Activated B cell treated with CpG ODN at 0.5 μM for 24 hours (primary cell): ENCODE results near the gene LDLRAD2. TPM values are rescaled to one million over a fixed set of nuclear protein-coding genes. Genes with fewer than 3 reads are reported as not detected.

Source experiments
- ATAC-seq: fragments of 200-7000 bp; cut with Tn5 transposase; one replicate; pipeline ENCODE4 v1.10.0; 2021; ENCODE audit warnings: low read depth, mild to moderate bottlenecking, moderate library complexity
- CTCF ChIA-PET: fragments of 350-600 bp; sonication (Branson Sonifier 250); formaldehyde crosslinking; loops from one replicate; lab custom pipeline; 2021; ENCODE audit warnings: antibody characterized with exemption; lab: Charles Lee
- POLR2A ChIA-PET: fragments of 350-600 bp; sonication (Branson Sonifier 250); formaldehyde crosslinking; loops from one replicate; lab custom pipeline; 2021; ENCODE audit warnings: antibody characterized with exemption; lab: Charles Lee
- DNase-seq: peaks from one replicate; pipeline ENCODE4 v3.0.0; 2022
- H3K27ac Mint-ChIP-seq: one replicate; pipeline ENCODE4 v1.8.0; 2020; ENCODE audit warnings: mixed read lengths
- H3K27me3 Mint-ChIP-seq: one replicate; pipeline ENCODE4 v1.8.0; 2021; ENCODE audit warnings: mixed read lengths
- H3K36me3 Mint-ChIP-seq: one replicate; pipeline ENCODE4 v1.8.0; 2021; ENCODE audit warnings: low read depth, mixed read lengths
- H3K4me1 Mint-ChIP-seq: one replicate; pipeline ENCODE4 v1.8.0; 2021; ENCODE audit warnings: mixed read lengths
- H3K4me3 Mint-ChIP-seq: one replicate; pipeline ENCODE4 v1.8.0; 2020; ENCODE audit warnings: mild to moderate bottlenecking, mixed read lengths
- H3K9me3 Mint-ChIP-seq: one replicate; pipeline ENCODE4 v1.8.0; 2020; ENCODE audit warnings: mixed read lengths
- intact Hi-C: fragments of 100-400 bp; cut with micrococcal nuclease; formaldehyde crosslinking; loops from one replicate; pipeline ENCODE4 v1.15.1; 2024
- total RNA-seq: library from RNA; stranded (reverse); gene quantifications from 2 replicates; pipeline ENCODE4 v1.2.3, GENCODE V29; 2022
- TF ChIP-seq, protein P1 (sequence below): fragments of 200-600 bp; IDR thresholded peaks from one replicate; pipeline ENCODE4 v1.8.0; 2022; ENCODE audit warnings: antibody characterized with exemption, mild to moderate bottlenecking

Gene LDLRAD2
- total RNA-seq, 1 donor from 2014 or later: 0.67 TPM

DNA sequence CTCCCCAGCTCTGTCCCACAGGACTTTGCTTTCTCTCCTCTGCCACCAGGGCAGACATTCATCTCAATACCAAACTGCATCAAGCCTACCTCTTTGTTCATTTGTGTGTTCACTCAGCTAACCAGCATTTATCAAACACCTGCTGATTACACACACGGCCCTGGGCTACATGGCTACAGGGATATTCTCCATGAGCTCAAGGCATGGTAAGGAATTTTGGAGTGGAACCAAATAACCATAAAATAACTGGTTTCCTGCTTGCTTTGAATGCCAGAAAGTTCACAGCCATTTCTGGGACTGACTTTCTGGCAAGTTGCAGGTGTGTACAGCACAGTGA lies 54.6 kb downstream of the LDLRAD2 start:
- H3K27me3 Mint-ChIP-seq: no peaks in the 10 kb centered on the region
- CTCF ChIA-PET: no interaction called here

DNA sequence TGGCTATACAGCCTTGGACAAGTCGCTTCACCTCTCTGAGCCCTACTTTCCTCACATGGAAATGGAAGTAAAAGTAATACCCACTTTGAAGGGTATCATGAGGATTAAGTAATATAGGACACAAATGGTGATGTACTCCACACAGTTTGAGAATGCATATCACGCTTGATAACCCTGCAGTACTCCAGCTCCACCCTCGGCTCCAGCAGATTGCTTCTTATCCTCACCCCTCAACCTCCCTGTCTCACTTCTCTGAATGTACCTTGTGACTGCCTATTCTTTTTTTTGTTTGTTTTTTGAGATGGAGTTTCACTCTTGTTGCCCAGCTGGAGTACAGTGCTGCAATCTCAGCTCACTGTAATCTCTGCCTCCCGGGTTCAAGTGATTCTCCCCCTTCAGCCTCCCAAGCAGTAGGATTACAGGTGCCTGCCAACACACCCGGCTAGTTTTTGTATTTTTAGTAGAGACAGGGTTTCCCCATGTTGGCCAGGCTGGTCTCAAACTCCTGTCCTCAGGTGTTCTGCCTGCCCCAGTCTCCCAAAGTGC lies 55.5 kb downstream of the LDLRAD2 start:
- intact Hi-C loops: loop anchor here (2.0 to 10.0 kb wide), 2 partner anchors 53 to 77 kb away; no protein-coding TSS in a partner anchor
- no peaks in the 10 kb centered on the region for H3K27me3 Mint-ChIP-seq
- H3K9me3 Mint-ChIP-seq: no peaks in the 10 kb centered on the region
- DNase-seq (no peak), ATAC-seq (no peak)
- H3K27ac Mint-ChIP-seq: no peak overlapping the region
- H3K4me1 Mint-ChIP-seq: peaks cover 21% of the 10 kb centered on the region
- TF ChIP-seq, protein P1, sequence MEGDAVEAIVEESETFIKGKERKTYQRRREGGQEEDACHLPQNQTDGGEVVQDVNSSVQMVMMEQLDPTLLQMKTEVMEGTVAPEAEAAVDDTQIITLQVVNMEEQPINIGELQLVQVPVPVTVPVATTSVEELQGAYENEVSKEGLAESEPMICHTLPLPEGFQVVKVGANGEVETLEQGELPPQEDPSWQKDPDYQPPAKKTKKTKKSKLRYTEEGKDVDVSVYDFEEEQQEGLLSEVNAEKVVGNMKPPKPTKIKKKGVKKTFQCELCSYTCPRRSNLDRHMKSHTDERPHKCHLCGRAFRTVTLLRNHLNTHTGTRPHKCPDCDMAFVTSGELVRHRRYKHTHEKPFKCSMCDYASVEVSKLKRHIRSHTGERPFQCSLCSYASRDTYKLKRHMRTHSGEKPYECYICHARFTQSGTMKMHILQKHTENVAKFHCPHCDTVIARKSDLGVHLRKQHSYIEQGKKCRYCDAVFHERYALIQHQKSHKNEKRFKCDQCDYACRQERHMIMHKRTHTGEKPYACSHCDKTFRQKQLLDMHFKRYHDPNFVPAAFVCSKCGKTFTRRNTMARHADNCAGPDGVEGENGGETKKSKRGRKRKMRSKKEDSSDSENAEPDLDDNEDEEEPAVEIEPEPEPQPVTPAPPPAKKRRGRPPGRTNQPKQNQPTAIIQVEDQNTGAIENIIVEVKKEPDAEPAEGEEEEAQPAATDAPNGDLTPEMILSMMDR: no peak
- ChIA-PET CTCF (no interaction called here), POLR2A (no interaction called here)
- no peaks in the 10 kb centered on the region for H3K36me3 Mint-ChIP-seq
- H3K4me3 Mint-ChIP-seq: no peak overlapping the region

More for the DNA sequence above, 54.6 kb downstream of the LDLRAD2 start:
- H3K36me3 Mint-ChIP-seq: no peaks in the 10 kb centered on the region
- no peak for DNase-seq
- peaks cover 21% of the 10 kb centered on the region for H3K4me1 Mint-ChIP-seq
- intact Hi-C loops: loop anchor here (1.0 to 10.0 kb wide), 3 partner anchors 14 to 78 kb away; no protein-coding TSS in a partner anchor
- peak overlapping the region; percentile 84 for H3K27ac Mint-ChIP-seq
- no peaks in the 10 kb centered on the region for H3K9me3 Mint-ChIP-seq
- TF ChIP-seq, protein P1: no peak
- POLR2A ChIA-PET: interaction anchor here (0.5 to 0.6 kb wide), 2 partner anchors 98 to 213 kb away, joined by 4 to 12 read pairs; no protein-coding TSS in a partner anchor
- no peak overlapping the region for H3K4me3 Mint-ChIP-seq
- no peak for ATAC-seq

DNA sequence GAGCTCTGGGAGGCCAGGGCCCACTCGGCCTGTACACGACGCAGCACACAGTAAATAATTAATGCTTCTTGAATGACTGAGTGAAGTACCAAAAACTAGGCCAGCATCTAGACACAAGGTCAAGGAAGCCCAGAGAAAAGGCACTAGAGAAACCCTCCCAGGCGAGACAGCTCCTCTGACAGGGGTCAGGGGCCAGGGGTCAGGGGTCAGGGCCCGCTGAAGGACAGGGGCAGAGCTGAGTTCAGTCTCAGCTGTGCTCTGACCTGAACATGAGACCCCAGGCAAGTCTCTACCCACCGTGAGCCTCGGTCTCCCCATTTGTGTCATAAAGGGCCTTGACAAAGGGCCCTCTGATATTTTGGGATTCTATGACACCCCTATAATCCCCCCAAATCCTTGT lies 56.4 kb downstream of the LDLRAD2 start:
- POLR2A ChIA-PET: no interaction called here
- no peak for ATAC-seq
- Mint-ChIP-seq H3K27me3 (no peaks in the 10 kb centered on the region), H3K9me3 (no peaks in the 10 kb centered on the region), H3K27ac (no peak overlapping the region), H3K4me1 (peaks cover 21% of the 10 kb centered on the region), H3K36me3 (no peaks in the 10 kb centered on the region), H3K4me3 (no peak overlapping the region)
- DNase-seq: no peak
- CTCF ChIA-PET: no interaction called here
- TF ChIP-seq, protein P1: no peak
- intact Hi-C loops: loop anchor here (10.0 kb wide), 1 partner anchor 76 kb away; no protein-coding TSS in a partner anchor

DNA sequence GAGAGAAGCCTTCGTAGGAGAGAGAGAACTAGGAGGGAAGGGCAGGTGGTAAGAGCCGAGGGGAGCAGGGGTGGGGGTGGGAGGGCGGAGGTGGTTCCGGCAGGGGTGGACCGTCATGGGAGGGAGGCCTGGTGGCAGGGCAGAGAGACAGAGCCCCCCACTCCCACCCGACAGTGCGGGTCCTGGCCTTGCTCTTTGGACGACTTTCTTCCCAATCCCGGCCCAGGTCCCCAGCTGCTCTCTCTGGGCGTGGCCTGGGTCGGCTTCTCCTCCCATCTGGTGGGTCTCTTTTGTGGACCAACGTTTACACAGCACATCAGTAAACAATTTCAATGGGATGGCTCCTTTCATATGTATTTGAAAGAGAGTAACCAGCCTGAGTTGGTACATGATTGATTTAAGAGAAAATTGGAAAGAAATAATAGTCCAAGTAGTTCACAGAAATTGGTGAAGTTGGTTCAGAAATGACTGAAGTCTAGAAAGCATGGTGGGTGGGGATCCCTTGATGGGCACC lies 56.9 kb downstream of the LDLRAD2 start:
- Mint-ChIP-seq H3K27ac (no peak overlapping the region), H3K4me3 (no peak overlapping the region), H3K27me3 (no peaks in the 10 kb centered on the region), H3K36me3 (no peaks in the 10 kb centered on the region), H3K9me3 (no peaks in the 10 kb centered on the region), H3K4me1 (peaks cover 21% of the 10 kb centered on the region)
- POLR2A ChIA-PET: no interaction called here
- CTCF ChIA-PET: no interaction called here
- intact Hi-C loops: loop anchor here (10.0 kb wide), 1 partner anchor 76 kb away; no protein-coding TSS in a partner anchor
- DNase-seq: no peak
- TF ChIP-seq, protein P1: no peak
- ATAC-seq: no peak

DNA sequence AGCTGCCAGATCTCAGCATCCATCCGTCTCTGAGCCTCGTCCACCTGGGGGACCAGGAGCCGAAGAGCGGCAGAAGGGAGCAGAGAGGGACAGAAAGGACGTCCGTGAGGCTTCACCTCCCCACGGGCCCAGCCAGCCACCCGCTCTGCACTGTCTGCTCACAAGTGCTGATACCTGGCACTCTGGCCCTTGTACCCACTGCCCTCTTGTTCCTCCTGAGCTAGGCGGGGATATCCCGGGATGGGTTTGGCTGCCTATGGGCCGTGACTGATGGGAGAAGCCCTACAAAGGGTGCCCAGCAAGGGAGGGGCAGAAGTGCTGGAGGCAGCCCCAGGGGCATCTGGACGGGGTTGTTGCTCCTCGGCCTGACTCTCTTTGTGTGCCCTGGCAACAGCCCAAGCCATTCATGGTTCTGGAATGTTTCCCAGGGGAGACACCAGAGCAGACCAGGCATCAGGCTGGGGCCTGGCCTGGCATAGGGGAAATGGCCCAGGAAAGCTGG lies 57.6 kb downstream of the LDLRAD2 start:
- TF ChIP-seq, protein P1: no peak
- ChIA-PET POLR2A (no interaction called here), CTCF (no interaction called here)
- no peak overlapping the region for H3K27ac Mint-ChIP-seq
- no peaks in the 10 kb centered on the region for H3K9me3 Mint-ChIP-seq
- no peaks in the 10 kb centered on the region for H3K27me3 Mint-ChIP-seq
- peaks cover 21% of the 10 kb centered on the region for H3K4me1 Mint-ChIP-seq
- DNase-seq (no peak), ATAC-seq (no peak)
- no peaks in the 10 kb centered on the region for H3K36me3 Mint-ChIP-seq
- intact Hi-C loops: loop anchor here (10.0 kb wide), 1 partner anchor 75 kb away; no protein-coding TSS in a partner anchor
- H3K4me3 Mint-ChIP-seq: no peak overlapping the region
